ENCODE data around the gene MYO1C.

GRCh38 chr17:1506649-1507267 is 14.3 kb upstream of the MYO1C start:
- TF ChIP-seq EZH2phosphoT487 (IDR thresholded peaks at IDR 0.05; ENCODE audit: low read depth, severe bottlenecking, unreplicated experiment) = no peak
- TF ChIP-seq, protein P1, sequence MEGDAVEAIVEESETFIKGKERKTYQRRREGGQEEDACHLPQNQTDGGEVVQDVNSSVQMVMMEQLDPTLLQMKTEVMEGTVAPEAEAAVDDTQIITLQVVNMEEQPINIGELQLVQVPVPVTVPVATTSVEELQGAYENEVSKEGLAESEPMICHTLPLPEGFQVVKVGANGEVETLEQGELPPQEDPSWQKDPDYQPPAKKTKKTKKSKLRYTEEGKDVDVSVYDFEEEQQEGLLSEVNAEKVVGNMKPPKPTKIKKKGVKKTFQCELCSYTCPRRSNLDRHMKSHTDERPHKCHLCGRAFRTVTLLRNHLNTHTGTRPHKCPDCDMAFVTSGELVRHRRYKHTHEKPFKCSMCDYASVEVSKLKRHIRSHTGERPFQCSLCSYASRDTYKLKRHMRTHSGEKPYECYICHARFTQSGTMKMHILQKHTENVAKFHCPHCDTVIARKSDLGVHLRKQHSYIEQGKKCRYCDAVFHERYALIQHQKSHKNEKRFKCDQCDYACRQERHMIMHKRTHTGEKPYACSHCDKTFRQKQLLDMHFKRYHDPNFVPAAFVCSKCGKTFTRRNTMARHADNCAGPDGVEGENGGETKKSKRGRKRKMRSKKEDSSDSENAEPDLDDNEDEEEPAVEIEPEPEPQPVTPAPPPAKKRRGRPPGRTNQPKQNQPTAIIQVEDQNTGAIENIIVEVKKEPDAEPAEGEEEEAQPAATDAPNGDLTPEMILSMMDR (IDR thresholded peaks at IDR 0.05; ENCODE audit: poor library complexity) = no peak

Measured in hepatocyte (in vitro differentiated cells).